ENCODE data around the gene LPCAT1.

The LPCAT1 gene

GRCh38 chr5:1500411-1501091, 23.2 kb downstream of the LPCAT1 start:
- H3K27me3 ChIP-seq (ENCODE audit: control insufficient read depth, insufficient read depth, low read length): no peaks in the 10 kb centered on the region
- peaks cover 9% of the 10 kb centered on the region for H3K4me1 ChIP-seq (ENCODE audit: control insufficient read depth, insufficient read depth, low read length)
- H3K36me3 ChIP-seq (ENCODE audit: control insufficient read depth, insufficient read depth, low read length): peaks cover 42% of the 10 kb centered on the region
- no peak overlapping the region for H3K9ac ChIP-seq (ENCODE audit: low read depth, low read length)
- no peak overlapping the region for H3K4me3 ChIP-seq (ENCODE audit: low read depth, low read length)
- no peaks in the 10 kb centered on the region for H3K9me3 ChIP-seq (ENCODE audit: control insufficient read depth, insufficient read depth, low read length)

DNA sequence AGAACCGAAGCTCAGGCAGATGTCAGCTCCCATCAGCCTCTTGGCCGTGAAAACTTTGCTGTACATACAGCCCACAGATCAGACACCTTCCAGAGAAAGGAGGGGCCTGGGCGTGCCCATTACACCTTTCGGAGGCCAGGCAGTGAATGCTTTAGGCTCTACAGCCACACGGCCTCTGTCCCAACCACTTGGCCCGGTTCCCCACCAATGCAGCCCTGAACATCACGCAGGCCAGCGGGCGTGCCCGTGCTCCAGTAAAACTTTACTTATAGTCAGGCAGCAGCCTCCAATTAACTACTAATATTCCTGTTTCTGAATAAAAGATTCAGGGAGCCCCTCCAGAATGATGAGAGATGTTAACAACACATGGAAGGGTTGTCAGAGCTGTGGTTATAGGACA, 23.9 kb downstream of the LPCAT1 start:
- H3K36me3 ChIP-seq (ENCODE audit: control insufficient read depth, insufficient read depth, low read length): peaks cover 46% of the 10 kb centered on the region
- no peak overlapping the region for H3K9ac ChIP-seq (ENCODE audit: low read depth, low read length)
- H3K9me3 ChIP-seq (ENCODE audit: control insufficient read depth, insufficient read depth, low read length): no peaks in the 10 kb centered on the region
- no peak overlapping the region for H3K4me3 ChIP-seq (ENCODE audit: low read depth, low read length)
- peaks cover 5% of the 10 kb centered on the region for H3K4me1 ChIP-seq (ENCODE audit: control insufficient read depth, insufficient read depth, low read length)
- H3K27me3 ChIP-seq (ENCODE audit: control insufficient read depth, insufficient read depth, low read length): no peaks in the 10 kb centered on the region

- peaks cover 56% of the 10 kb centered on the region for H3K36me3 ChIP-seq (ENCODE audit: control insufficient read depth, insufficient read depth, low read length)
- no peak overlapping the region for H3K4me3 ChIP-seq (ENCODE audit: low read depth, low read length)
Observed at GRCh38 chr5:1498623-1499416, 24.9 kb downstream of the LPCAT1 start.

GRCh38 chr5:1497795-1498622, 25.8 kb downstream of the LPCAT1 start:
- peaks cover 64% of the 10 kb centered on the region for H3K36me3 ChIP-seq (ENCODE audit: control insufficient read depth, insufficient read depth, low read length)
- H3K9me3 ChIP-seq (ENCODE audit: control insufficient read depth, insufficient read depth, low read length): no peaks in the 10 kb centered on the region
- H3K9ac ChIP-seq (ENCODE audit: low read depth, low read length): no peak overlapping the region
- no peak overlapping the region for H3K4me3 ChIP-seq (ENCODE audit: low read depth, low read length)
- no peaks in the 10 kb centered on the region for H3K27me3 ChIP-seq (ENCODE audit: control insufficient read depth, insufficient read depth, low read length)
- peaks cover 4% of the 10 kb centered on the region for H3K4me1 ChIP-seq (ENCODE audit: control insufficient read depth, insufficient read depth, low read length)

More at GRCh38 chr5:1498623-1499416, 24.9 kb downstream of the LPCAT1 start:
- H3K9ac ChIP-seq (ENCODE audit: low read depth, low read length): no peak overlapping the region
- H3K4me1 ChIP-seq (ENCODE audit: control insufficient read depth, insufficient read depth, low read length): peaks cover 5% of the 10 kb centered on the region
- H3K9me3 ChIP-seq (ENCODE audit: control insufficient read depth, insufficient read depth, low read length): no peaks in the 10 kb centered on the region
- no peaks in the 10 kb centered on the region for H3K27me3 ChIP-seq (ENCODE audit: control insufficient read depth, insufficient read depth, low read length)

DNA sequence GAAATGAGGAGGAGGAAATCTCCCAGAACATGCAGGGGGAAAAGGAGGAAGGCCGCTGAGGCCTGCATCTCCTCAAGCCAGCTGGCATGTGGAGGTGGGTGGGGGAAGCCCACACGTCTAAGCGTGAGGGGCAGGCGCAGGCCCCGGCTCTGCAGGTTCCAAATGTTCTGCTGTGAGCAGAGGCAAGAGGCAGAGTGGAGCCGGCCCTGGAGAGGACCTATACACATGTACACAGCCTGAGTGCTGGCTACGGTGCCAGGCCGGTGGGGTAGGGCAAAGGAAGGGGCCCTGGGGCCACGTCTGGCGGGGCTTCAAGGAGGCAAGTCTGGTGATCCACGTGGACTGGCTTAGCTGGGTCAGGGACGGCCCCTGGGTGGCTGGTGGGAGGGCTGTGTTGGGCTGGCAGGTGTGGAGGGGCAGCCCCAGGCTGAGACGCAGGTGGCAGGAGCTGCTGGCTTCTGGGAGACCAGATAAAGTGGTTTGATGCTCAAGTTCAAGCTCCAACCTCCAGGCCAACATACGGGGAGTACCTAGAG, 26.4 kb downstream of the LPCAT1 start:
- Histone ChIP-seq H3K9me3 (ENCODE audit: control insufficient read depth, insufficient read depth, low read length) (no peaks in the 10 kb centered on the region), H3K4me1 (ENCODE audit: control insufficient read depth, insufficient read depth, low read length) (no peaks in the 10 kb centered on the region), H3K4me3 (ENCODE audit: low read depth, low read length) (no peak overlapping the region), H3K36me3 (ENCODE audit: control insufficient read depth, insufficient read depth, low read length) (peaks cover 71% of the 10 kb centered on the region), H3K9ac (ENCODE audit: low read depth, low read length) (no peak overlapping the region), H3K27me3 (ENCODE audit: control insufficient read depth, insufficient read depth, low read length) (no peaks in the 10 kb centered on the region)

DNA sequence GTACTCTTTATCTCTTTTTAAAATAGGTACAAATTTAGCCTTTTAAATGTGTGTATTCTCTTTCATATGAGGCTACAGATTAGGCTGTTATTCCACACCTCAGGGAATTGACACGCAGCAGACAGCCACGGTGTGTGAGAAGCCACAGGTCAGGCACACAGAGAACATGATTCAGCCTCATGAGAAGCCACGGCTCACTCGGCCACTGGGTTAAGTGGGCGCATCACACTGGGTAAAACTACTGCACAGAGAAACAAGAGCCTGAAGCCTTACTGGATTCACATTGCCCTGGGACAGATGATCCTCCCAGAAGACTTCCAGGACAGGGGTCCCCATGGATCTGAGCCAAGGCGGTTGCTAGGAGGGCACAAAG, 28.2 kb downstream of the LPCAT1 start:
- Histone ChIP-seq H3K9me3 (ENCODE audit: control insufficient read depth, insufficient read depth, low read length) (no peaks in the 10 kb centered on the region), H3K9ac (ENCODE audit: low read depth, low read length) (no peak overlapping the region), H3K4me1 (ENCODE audit: control insufficient read depth, insufficient read depth, low read length) (no peaks in the 10 kb centered on the region), H3K27me3 (ENCODE audit: control insufficient read depth, insufficient read depth, low read length) (no peaks in the 10 kb centered on the region), H3K4me3 (ENCODE audit: low read depth, low read length) (no peak overlapping the region), H3K36me3 (ENCODE audit: control insufficient read depth, insufficient read depth, low read length) (peaks cover 69% of the 10 kb centered on the region)

- Histone ChIP-seq H3K36me3 (ENCODE audit: control insufficient read depth, insufficient read depth, low read length) (peaks cover 68% of the 10 kb centered on the region), H3K4me1 (ENCODE audit: control insufficient read depth, insufficient read depth, low read length) (no peaks in the 10 kb centered on the region), H3K9me3 (ENCODE audit: control insufficient read depth, insufficient read depth, low read length) (no peaks in the 10 kb centered on the region), H3K9ac (ENCODE audit: low read depth, low read length) (no peak overlapping the region), H3K27me3 (ENCODE audit: control insufficient read depth, insufficient read depth, low read length) (no peaks in the 10 kb centered on the region), H3K4me3 (ENCODE audit: low read depth, low read length) (no peak overlapping the region)
Observed at GRCh38 chr5:1494780-1495524, 28.8 kb downstream of the LPCAT1 start.

- no peak overlapping the region for H3K4me3 ChIP-seq (ENCODE audit: low read depth, low read length)
- no peaks in the 10 kb centered on the region for H3K9me3 ChIP-seq (ENCODE audit: control insufficient read depth, insufficient read depth, low read length)
- peaks cover 73% of the 10 kb centered on the region for H3K36me3 ChIP-seq (ENCODE audit: control insufficient read depth, insufficient read depth, low read length)
- no peaks in the 10 kb centered on the region for H3K27me3 ChIP-seq (ENCODE audit: control insufficient read depth, insufficient read depth, low read length)
- H3K9ac ChIP-seq (ENCODE audit: low read depth, low read length): no peak overlapping the region
- no peaks in the 10 kb centered on the region for H3K4me1 ChIP-seq (ENCODE audit: control insufficient read depth, insufficient read depth, low read length)
Observed at GRCh38 chr5:1493941-1494340, 29.8 kb downstream of the LPCAT1 start.

GRCh38 chr5:1493413-1493812, 30.3 kb downstream of the LPCAT1 start:
- H3K4me3 ChIP-seq (ENCODE audit: low read depth, low read length): no peak overlapping the region

DNA sequence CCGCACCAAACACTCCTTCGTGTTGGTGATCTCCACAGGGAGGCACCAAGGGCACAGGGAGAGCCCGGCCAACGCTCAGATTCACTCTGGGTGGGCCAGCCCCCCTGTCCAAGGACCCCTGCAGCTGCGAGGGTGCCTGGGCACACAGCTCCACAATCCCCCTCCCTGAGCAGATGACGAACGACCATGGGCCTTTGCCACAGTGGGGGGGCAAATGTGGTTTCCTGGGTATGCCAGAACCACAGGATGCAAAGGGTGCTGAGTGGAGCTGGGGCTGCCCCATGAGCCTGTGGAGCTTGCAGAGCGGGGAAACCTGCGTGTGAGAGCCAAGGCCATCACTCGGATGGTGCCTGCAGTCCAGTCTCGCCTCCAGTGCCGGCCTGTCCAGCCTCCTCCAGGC, 31.0 kb downstream of the LPCAT1 start:
- peaks cover 75% of the 10 kb centered on the region for H3K36me3 ChIP-seq (ENCODE audit: control insufficient read depth, insufficient read depth, low read length)
- no peak overlapping the region for H3K4me3 ChIP-seq (ENCODE audit: low read depth, low read length)
- H3K9me3 ChIP-seq (ENCODE audit: control insufficient read depth, insufficient read depth, low read length): no peaks in the 10 kb centered on the region
- H3K27me3 ChIP-seq (ENCODE audit: control insufficient read depth, insufficient read depth, low read length): no peaks in the 10 kb centered on the region
- H3K9ac ChIP-seq (ENCODE audit: low read depth, low read length): no peak overlapping the region
- H3K4me1 ChIP-seq (ENCODE audit: control insufficient read depth, insufficient read depth, low read length): no peaks in the 10 kb centered on the region

More at GRCh38 chr5:1493413-1493812, 30.3 kb downstream of the LPCAT1 start:
- Histone ChIP-seq H3K4me1 (ENCODE audit: control insufficient read depth, insufficient read depth, low read length) (no peaks in the 10 kb centered on the region), H3K9ac (ENCODE audit: low read depth, low read length) (no peak overlapping the region), H3K9me3 (ENCODE audit: control insufficient read depth, insufficient read depth, low read length) (no peaks in the 10 kb centered on the region), H3K27me3 (ENCODE audit: control insufficient read depth, insufficient read depth, low read length) (no peaks in the 10 kb centered on the region), H3K36me3 (ENCODE audit: control insufficient read depth, insufficient read depth, low read length) (peaks cover 73% of the 10 kb centered on the region)

GRCh38 chr5:1490376-1490775, 33.4 kb downstream of the LPCAT1 start:
- H3K36me3 ChIP-seq (ENCODE audit: control insufficient read depth, insufficient read depth, low read length): peaks cover 85% of the 10 kb centered on the region
- no peak overlapping the region for H3K9ac ChIP-seq (ENCODE audit: low read depth, low read length)
- no peaks in the 10 kb centered on the region for H3K9me3 ChIP-seq (ENCODE audit: control insufficient read depth, insufficient read depth, low read length)
- H3K4me1 ChIP-seq (ENCODE audit: control insufficient read depth, insufficient read depth, low read length): no peaks in the 10 kb centered on the region
- H3K27me3 ChIP-seq (ENCODE audit: control insufficient read depth, insufficient read depth, low read length): no peaks in the 10 kb centered on the region
- H3K4me3 ChIP-seq (ENCODE audit: low read depth, low read length): no peak overlapping the region

Data from iPS-15b (cell line).